ENCODE results near the gene RALGPS1.

Gene RALGPS1

DNA sequence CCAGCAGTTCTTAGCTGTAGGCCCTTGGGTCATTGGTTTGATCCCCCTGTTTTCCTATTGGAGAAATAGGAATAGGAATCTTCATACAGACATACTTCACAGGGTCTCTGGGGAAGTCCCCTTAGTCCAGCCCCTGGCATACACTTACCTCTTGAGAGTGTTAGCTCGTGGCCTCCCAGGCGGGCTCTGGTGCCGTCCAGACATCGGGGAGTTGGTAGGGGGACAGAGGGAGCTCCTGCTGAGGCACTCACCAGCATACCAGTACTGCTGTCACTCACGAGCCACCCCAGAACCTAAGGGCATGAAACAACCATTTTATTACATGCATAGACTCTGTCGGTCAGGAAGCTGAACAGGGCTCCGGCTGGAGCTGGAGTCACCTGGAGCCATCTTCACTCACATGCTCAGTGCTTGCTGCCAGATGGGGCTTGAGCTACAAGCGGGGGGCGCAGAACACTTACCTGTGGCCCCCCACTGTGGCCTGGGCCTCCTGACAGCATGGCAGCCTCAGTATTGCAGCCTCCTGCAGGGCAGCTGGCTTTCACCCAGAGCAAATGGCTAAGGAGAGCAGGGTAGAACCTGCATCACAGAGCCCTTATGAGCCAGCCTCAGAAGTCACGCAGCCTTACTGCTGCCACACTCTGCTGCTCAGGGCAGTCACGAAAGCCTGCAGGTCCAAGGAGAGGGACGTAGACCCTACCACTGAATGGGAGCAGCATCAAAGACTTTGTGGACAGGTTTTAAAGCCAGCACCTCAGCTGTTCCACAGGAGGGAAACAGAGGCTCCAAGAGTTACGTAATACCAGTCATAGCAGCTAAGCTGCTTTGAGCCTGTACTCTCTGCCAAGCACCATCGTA is 266.1 kb downstream of the RALGPS1 start:
- TF ChIP-seq, protein P1, sequence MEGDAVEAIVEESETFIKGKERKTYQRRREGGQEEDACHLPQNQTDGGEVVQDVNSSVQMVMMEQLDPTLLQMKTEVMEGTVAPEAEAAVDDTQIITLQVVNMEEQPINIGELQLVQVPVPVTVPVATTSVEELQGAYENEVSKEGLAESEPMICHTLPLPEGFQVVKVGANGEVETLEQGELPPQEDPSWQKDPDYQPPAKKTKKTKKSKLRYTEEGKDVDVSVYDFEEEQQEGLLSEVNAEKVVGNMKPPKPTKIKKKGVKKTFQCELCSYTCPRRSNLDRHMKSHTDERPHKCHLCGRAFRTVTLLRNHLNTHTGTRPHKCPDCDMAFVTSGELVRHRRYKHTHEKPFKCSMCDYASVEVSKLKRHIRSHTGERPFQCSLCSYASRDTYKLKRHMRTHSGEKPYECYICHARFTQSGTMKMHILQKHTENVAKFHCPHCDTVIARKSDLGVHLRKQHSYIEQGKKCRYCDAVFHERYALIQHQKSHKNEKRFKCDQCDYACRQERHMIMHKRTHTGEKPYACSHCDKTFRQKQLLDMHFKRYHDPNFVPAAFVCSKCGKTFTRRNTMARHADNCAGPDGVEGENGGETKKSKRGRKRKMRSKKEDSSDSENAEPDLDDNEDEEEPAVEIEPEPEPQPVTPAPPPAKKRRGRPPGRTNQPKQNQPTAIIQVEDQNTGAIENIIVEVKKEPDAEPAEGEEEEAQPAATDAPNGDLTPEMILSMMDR (IDR thresholded peaks at IDR 0.05; ENCODE audit: borderline replicate concordance, control extremely low read depth, extremely low read depth, insufficient read depth, missing control alignments) = no peak
- in situ Hi-C loops (cut with MboI; ENCODE audit: low sequenced_read_pairs, unreplicated experiment) = no loop called here
- no peak for DNase-seq (ENCODE audit: low spot score)

DNA sequence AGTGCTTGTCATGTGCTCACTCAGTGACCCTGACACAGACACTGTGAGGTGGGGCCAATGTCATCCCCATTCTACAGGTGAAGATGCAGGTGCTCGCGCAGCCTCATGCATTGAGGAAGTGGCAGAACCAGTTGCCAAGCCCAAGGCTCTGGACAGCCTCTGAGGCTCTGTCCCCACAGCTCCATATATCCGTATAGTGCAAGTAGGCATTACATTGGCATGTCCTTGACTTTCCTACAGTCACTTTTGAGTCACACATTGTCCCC is 266.7 kb downstream of the RALGPS1 start:
- TF ChIP-seq, protein P1 (IDR thresholded peaks at IDR 0.05; ENCODE audit: borderline replicate concordance, control extremely low read depth, extremely low read depth, insufficient read depth, missing control alignments) = no peak
- in situ Hi-C loops (cut with MboI; ENCODE audit: low sequenced_read_pairs, unreplicated experiment) = no loop called here
- no peak for DNase-seq (ENCODE audit: low spot score)

DNA sequence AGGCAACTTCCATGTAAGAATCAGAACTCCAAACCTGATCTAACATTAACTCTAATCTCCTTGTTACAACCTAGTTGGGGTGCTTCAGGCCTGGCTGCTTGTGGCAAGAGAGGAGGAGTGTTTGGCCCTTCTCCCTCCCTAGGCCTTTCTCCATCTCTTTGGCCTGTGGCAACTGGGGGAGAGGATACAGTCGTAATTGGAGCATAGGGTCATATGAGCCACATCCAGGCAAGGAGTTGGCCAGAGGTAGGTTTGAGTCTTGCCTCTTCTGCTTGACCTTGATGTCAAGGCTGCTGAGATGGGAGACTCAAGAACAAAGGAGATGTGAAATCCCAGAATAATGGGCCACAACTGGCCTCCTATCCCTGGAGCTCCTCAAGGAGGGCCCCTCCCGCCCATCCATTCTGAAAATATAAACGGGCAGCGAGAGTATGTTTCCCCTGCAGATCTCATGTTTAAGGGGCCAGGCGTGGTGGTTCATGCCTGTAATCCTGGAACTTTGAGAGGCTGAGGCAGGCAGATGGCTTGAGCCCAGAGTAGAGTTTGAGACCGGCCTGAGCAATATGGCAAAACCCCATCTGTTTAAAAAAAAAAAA is 267.1 kb downstream of the RALGPS1 start:
- DNase-seq (ENCODE audit: low spot score) = no peak
- TF ChIP-seq, protein P1 (IDR thresholded peaks at IDR 0.05; ENCODE audit: borderline replicate concordance, control extremely low read depth, extremely low read depth, insufficient read depth, missing control alignments) = no peak
- in situ Hi-C loops (cut with MboI; ENCODE audit: low sequenced_read_pairs, unreplicated experiment) = no loop called here

DNA sequence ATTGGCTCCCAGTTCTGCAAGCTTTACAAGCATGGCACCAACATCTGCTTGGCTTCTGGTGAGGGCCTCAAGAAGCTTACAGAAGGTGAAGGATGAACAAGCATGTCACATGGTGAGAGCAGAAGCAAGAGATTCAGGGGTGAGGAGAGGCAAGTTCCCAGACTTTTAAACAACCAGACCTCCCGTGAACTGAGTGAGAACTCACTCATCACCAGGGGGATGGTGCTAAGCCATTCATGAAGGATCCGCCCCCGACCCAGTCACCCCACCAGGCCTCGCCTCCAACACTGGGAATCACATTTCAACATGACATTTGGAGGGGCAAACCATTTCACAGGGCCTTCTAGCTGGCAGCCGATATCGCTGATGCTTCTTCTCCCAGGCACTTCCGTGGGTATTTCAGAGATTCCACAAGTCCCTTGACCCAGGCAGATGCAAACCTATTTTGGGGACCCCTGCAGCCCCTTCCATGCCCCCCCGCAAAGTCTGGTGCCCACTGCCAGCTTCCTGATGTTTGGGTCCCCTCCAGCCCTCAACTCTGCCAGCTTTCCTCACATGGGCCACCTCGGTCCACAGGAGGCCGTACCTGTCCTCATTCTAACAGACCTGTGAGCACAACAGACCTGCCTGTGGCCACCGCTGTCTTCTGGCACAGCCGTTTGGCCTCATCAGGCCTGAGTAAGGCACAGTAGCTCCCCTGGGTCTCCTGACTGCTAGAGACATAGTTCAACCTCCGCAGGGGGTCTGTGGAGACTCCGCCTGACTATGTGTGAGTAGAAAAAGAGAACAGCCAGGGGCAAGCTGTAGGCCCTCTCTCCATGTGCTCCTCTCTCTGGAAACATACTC is 268.5 kb downstream of the RALGPS1 start:
- in situ Hi-C loops (cut with MboI; ENCODE audit: low sequenced_read_pairs, unreplicated experiment) = no loop called here
- TF ChIP-seq, protein P1 (IDR thresholded peaks at IDR 0.05; ENCODE audit: borderline replicate concordance, control extremely low read depth, extremely low read depth, insufficient read depth, missing control alignments) = no peak
- no peak for DNase-seq (ENCODE audit: low spot score)

DNA sequence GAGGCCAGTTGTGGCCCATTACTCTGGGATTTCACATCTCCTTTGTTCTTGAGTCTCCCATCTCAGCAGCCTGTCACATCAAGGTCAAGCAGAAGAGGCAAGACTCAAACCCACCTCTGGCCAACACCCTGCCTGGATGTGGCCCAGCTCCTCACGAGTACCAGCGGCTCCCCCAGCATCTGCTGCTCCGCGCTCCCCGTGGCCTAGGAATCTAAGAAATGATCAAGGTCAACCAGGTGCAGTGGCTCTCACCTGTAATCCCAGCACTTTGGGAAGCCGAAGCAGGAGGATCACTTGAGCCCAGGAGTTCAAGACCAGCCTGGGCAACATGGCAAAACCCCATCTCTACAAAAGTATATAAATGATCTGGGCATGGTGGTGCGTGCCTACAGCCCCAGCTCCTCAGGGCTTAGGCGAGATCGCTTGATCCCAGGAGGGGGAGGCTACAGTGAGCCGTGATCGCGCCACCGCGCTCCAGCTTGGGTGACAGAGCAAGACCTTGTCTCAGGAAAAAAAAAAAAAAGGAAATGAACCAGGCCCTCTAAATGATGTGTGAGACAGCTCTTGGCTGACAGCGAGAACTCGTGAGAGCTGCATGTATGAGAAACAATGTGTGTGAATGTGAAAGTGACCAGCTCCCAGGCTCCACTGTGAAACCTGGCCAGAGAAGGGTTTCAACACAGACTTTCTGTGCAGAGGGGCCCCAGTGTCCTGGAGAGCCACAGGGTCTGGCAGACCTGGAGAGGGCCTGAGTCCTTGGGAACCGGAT is 269.4 kb downstream of the RALGPS1 start:
- TF ChIP-seq, protein P1 (IDR thresholded peaks at IDR 0.05; ENCODE audit: borderline replicate concordance, control extremely low read depth, extremely low read depth, insufficient read depth, missing control alignments) = no peak
- peak; percentile 90 for DNase-seq (ENCODE audit: low spot score)
- in situ Hi-C loops (cut with MboI; ENCODE audit: low sequenced_read_pairs, unreplicated experiment) = no loop called here

DNA sequence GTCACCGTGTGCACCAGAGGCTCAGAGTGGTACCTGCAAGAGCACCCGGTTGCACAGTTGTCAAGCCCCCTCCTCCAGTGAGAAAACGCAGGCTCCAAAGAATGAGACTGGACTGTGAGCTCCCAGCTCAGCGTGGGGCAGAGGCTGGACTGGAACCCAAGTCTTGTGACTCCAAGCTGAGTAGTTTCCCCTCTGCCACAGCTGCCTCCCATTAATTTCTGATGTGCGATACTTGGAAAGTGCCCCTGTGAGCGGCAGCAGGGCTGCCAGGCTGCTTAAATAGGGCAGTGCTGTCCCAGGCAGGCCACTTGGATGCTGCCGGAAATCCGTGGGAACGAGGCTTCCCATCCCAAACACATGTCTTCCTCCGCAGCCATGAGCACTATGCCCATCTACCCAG is 270.1 kb downstream of the RALGPS1 start:
- TF ChIP-seq, protein P1 (IDR thresholded peaks at IDR 0.05; ENCODE audit: borderline replicate concordance, control extremely low read depth, extremely low read depth, insufficient read depth, missing control alignments) = no peak
- in situ Hi-C loops (cut with MboI; ENCODE audit: low sequenced_read_pairs, unreplicated experiment) = no loop called here
- DNase-seq (ENCODE audit: low spot score) = no peak
